Calu3 (cell line): Measurements from ENCODE around the gene GGT7. TPM values are rescaled to one million over a fixed set of nuclear protein-coding genes. Genes with fewer than 3 reads are reported as not detected.

Experiments used
- BruUV-seq: library from RNA; stranded (reverse); fragments of 400-500 nt; replicated peaks from 2 replicates; lab custom pipeline; 2021; lab: Mats Ljungman, UMichigan
- CTCF ChIA-PET: fragments of 300-600 bp; sonication (Branson Sonifier 250); formaldehyde crosslinking; loops from one replicate; lab custom pipeline; 2022; ENCODE audit warnings: antibody characterized with exemption; lab: Charles Lee
- DNase-seq: peaks from one replicate; pipeline ENCODE4 v3.0.0; 2022
- H3K27ac Mint-ChIP-seq: one replicate; pipeline ENCODE4 v1.8.0; 2022; ENCODE audit warnings: mixed read lengths; ENCODE audit not compliant: unreplicated experiment
- H3K27me3 Mint-ChIP-seq: one replicate; pipeline ENCODE4 v1.8.0; 2022; ENCODE audit warnings: mixed read lengths; ENCODE audit not compliant: unreplicated experiment
- H3K36me3 Mint-ChIP-seq: one replicate; pipeline ENCODE4 v1.8.0; 2022; ENCODE audit warnings: mild to moderate bottlenecking, moderate library complexity, mixed read lengths; ENCODE audit not compliant: insufficient read depth, unreplicated experiment
- H3K4me1 Mint-ChIP-seq: one replicate; pipeline ENCODE4 v1.8.0; 2022; ENCODE audit warnings: mild to moderate bottlenecking, low read depth, mixed read lengths; ENCODE audit not compliant: unreplicated experiment
- H3K4me3 Mint-ChIP-seq: one replicate; pipeline ENCODE4 v1.8.0; 2022; ENCODE audit warnings: mild to moderate bottlenecking, low read depth, moderate library complexity, mixed read lengths; ENCODE audit not compliant: unreplicated experiment
- H3K9me3 Mint-ChIP-seq: one replicate; pipeline ENCODE4 v1.8.0; 2022; ENCODE audit warnings: low read depth, mixed read lengths; ENCODE audit not compliant: unreplicated experiment
- CTCF ChIP-seq: fragments of 200-600 bp; IDR thresholded peaks from one replicate; pipeline ENCODE4 v1.8.0; 2022; ENCODE audit warnings: antibody characterized with exemption; ENCODE audit not compliant: unreplicated experiment
- intact Hi-C: fragments of 100-400 bp; cut with micrococcal nuclease; formaldehyde crosslinking; loops from one replicate; pipeline ENCODE4 v1.10.0; 2022; ENCODE audit not compliant: unreplicated experiment
- total RNA-seq: library from RNA; stranded (reverse); gene quantifications from 2 replicates; pipeline ENCODE4 v1.2.3, GENCODE V29; 2022

Gene GGT7
- total RNA-seq, 1 experiment from 2014 or later = 16.2 TPM

GRCh38 chr20:34849778-34850177 lies 22.9 kb downstream of the GGT7 start:
- no peaks in the 10 kb centered on the region for H3K36me3 Mint-ChIP-seq
- H3K4me1 Mint-ChIP-seq = no peaks in the 10 kb centered on the region
- no peak overlapping the region for H3K27ac Mint-ChIP-seq
- TF ChIP-seq CTCF = no peak
- H3K9me3 Mint-ChIP-seq = no peaks in the 10 kb centered on the region
- BruUV-seq = no TSS peak
- H3K4me3 Mint-ChIP-seq = no peak overlapping the region
- CTCF ChIA-PET = interaction anchor here (0.7 to 1.8 kb wide), 3 partner anchors 12 to 83 kb away, joined by 3 to 6 read pairs (median 5); no protein-coding TSS in a partner anchor
- peaks cover 18% of the 10 kb centered on the region for H3K27me3 Mint-ChIP-seq
- DNase-seq = no peak
- intact Hi-C loops = no loop called here

- no peak for TF ChIP-seq CTCF
- no peaks in the 10 kb centered on the region for H3K4me1 Mint-ChIP-seq
- intact Hi-C loops = no loop called here
- H3K4me3 Mint-ChIP-seq = no peak overlapping the region
- H3K9me3 Mint-ChIP-seq = no peaks in the 10 kb centered on the region
- CTCF ChIA-PET = interaction anchor here (0.6 kb wide), 1 partner anchor 28 kb away, joined by 3 read pairs; the partner anchor contains the start of gene ACSS2
- no peaks in the 10 kb centered on the region for H3K36me3 Mint-ChIP-seq
- H3K27me3 Mint-ChIP-seq = peaks cover 18% of the 10 kb centered on the region
- BruUV-seq = no TSS peak
- DNase-seq = no peak
- no peak overlapping the region for H3K27ac Mint-ChIP-seq
Observed at GRCh38 chr20:34848597-34848996, 24.1 kb downstream of the GGT7 start.

- Mint-ChIP-seq H3K27me3 (peaks cover 51% of the 10 kb centered on the region), H3K36me3 (no peaks in the 10 kb centered on the region), H3K27ac (no peak overlapping the region), H3K4me1 (no peaks in the 10 kb centered on the region), H3K9me3 (no peaks in the 10 kb centered on the region), H3K4me3 (no peak overlapping the region)
- BruUV-seq = no TSS peak
- CTCF ChIA-PET = interaction anchor here (0.6 kb wide), 1 partner anchor 25 kb away, joined by 3 read pairs; no protein-coding TSS in a partner anchor
- DNase-seq = no peak
- TF ChIP-seq CTCF = no peak
- intact Hi-C loops = no loop called here
Observed at GRCh38 chr20:34843421-34843820, 29.2 kb downstream of the GGT7 start.

GRCh38 chr20:34842143-34842542 lies 30.5 kb downstream of the GGT7 start:
- CTCF ChIA-PET = no interaction called here
- H3K27ac Mint-ChIP-seq = no peak overlapping the region

More at GRCh38 chr20:34842143-34842542, 30.5 kb downstream of the GGT7 start:
- H3K4me1 Mint-ChIP-seq = no peaks in the 10 kb centered on the region
- no peak overlapping the region for H3K4me3 Mint-ChIP-seq
- H3K9me3 Mint-ChIP-seq = no peaks in the 10 kb centered on the region
- H3K36me3 Mint-ChIP-seq = no peaks in the 10 kb centered on the region
- intact Hi-C loops = no loop called here
- no peak for TF ChIP-seq CTCF
- peaks cover 44% of the 10 kb centered on the region for H3K27me3 Mint-ChIP-seq
- BruUV-seq = no TSS peak
- DNase-seq = no peak
